ENCODE data around the gene SPDYE3.

DNA sequence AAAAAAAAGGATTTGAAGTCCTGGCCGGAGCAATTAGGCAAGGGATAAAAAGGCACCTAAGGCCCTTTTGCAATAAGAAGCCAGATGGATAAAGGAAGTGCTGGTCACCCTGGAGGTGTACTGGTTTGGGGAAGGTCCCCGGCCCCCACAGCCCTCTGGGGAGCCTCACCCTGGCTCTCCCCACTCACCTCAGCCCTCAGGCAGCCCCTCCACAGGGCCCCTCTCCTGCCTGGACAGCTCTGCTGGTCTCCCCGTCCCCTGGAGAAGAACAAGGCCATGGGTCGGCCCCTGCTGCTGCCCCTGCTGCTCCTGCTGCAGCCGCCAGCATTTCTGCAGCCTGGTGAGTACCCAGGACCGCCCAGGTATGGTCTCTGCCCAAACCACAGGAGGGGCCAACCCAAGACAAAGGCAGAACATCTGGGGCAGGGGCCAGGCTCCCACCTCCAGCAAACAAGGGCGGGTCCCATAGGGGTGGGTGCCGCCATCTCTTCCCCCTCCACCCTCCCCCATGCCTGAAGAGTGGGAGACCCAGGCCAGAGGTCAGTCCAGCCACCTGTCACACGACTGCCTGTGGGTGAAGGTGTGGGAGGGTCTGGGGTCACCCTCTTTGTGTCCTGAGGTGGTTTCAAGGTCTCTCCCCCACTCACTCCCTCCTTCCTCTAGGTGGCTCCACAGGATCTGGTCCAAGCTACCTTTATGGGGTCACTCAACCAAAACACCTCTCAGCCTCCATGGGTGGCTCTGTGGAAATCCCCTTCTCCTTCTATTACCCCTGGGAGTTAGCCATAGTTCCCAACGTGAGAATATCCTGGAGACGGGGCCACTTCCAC lies 50.7 kb downstream of the SPDYE3 start, which contains the start of gene PILRB:
- TF ChIP-seq, protein P1, sequence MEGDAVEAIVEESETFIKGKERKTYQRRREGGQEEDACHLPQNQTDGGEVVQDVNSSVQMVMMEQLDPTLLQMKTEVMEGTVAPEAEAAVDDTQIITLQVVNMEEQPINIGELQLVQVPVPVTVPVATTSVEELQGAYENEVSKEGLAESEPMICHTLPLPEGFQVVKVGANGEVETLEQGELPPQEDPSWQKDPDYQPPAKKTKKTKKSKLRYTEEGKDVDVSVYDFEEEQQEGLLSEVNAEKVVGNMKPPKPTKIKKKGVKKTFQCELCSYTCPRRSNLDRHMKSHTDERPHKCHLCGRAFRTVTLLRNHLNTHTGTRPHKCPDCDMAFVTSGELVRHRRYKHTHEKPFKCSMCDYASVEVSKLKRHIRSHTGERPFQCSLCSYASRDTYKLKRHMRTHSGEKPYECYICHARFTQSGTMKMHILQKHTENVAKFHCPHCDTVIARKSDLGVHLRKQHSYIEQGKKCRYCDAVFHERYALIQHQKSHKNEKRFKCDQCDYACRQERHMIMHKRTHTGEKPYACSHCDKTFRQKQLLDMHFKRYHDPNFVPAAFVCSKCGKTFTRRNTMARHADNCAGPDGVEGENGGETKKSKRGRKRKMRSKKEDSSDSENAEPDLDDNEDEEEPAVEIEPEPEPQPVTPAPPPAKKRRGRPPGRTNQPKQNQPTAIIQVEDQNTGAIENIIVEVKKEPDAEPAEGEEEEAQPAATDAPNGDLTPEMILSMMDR (IDR thresholded peaks at IDR 0.05; ENCODE audit: poor library complexity, severe bottlenecking): no peak
- TF ChIP-seq EZH2 (IDR thresholded peaks at IDR 0.05; ENCODE audit: borderline replicate concordance, insufficient read depth, low read length, poor library complexity, severe bottlenecking): no peak
